D721Med (cell line): Measurements from ENCODE around the gene ZNF277.
A peak's percentile ranks its signal among the peaks of the same experiment; 100 is the strongest.

Experiments used
- DNase-seq: peaks from one replicate; pipeline ENCODE4 v3.0.0; 2011; ENCODE audit warnings: low spot score; ENCODE audit not compliant: insufficient read length
- FAIRE-seq: peaks from 2 replicates; lab custom pipeline; 2011; peaks lifted over from hg19 to GRCh38; lab: Jason Lieb, UNC
- TF ChIP-seq, protein P1 (sequence below): IDR thresholded peaks from 2 replicates; pipeline ENCODE4 v1.5.1; 2012; ENCODE audit warnings: mild to moderate bottlenecking, control low read depth; ENCODE audit not compliant: insufficient read depth; ENCODE audit errors: missing control alignments

The ZNF277 gene

DNA sequence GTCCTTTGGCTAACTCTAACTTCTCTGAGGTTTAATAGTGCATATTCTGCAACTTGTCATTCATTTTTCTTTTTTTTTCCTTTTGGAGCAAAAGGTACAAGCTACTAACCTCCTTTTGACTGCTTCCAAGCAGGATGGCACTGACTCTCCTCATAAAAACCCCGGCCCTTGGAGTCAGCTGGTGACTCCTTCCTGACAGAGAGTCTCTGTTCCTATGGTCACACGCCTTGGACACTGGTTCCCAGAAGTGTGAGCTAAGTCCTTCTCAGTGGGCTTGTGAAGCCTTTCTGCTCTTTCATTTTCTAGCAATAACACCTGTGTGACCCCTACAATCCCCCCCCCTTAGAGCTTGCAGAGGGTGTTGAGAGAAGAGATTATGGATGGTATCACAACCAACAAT, 22.0 kb upstream of the ZNF277 start:
- no peak for DNase-seq
- no peak for FAIRE-seq
- TF ChIP-seq, protein P1, sequence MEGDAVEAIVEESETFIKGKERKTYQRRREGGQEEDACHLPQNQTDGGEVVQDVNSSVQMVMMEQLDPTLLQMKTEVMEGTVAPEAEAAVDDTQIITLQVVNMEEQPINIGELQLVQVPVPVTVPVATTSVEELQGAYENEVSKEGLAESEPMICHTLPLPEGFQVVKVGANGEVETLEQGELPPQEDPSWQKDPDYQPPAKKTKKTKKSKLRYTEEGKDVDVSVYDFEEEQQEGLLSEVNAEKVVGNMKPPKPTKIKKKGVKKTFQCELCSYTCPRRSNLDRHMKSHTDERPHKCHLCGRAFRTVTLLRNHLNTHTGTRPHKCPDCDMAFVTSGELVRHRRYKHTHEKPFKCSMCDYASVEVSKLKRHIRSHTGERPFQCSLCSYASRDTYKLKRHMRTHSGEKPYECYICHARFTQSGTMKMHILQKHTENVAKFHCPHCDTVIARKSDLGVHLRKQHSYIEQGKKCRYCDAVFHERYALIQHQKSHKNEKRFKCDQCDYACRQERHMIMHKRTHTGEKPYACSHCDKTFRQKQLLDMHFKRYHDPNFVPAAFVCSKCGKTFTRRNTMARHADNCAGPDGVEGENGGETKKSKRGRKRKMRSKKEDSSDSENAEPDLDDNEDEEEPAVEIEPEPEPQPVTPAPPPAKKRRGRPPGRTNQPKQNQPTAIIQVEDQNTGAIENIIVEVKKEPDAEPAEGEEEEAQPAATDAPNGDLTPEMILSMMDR, result no peak

DNA sequence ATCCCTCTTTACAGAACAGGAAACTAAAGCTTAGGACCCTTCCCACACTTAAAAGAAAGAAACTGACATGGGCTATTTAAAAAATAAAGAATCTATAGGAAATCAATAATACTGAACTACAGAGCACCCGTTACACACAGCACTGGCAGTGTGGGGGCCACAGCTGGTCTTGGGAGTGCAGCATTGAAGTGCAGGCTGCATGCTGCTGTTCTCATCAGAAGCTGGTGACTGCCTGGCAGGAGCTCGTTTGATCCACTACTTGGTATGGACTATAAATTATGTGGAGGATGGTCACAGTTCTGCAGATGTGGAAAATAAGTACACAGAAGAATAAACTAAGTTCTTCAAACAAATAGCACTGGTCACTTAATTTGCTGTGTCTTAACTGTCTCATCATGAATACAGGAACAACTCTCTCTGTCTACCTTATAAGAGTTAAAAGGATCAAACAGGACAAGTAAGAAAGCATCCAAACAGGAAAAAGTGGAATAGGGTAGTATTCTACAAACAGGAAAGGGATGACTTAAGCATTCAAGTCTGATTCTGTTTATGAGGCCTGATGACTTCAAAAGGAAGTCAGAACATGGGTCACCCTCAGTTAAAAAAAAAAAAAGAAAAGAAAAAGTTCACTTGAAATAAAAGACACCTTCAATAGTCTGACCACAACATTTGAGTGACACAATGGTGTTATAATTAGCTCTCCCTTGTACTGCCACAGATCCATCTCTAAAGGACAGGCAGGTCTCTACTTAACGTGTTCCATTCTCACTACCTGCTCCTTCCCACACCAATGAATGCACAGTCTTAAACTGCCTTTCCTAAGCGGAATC, 21.3 kb upstream of the ZNF277 start:
- no peak for DNase-seq
- TF ChIP-seq, protein P1, result no peak
- FAIRE-seq, result no peak

DNA sequence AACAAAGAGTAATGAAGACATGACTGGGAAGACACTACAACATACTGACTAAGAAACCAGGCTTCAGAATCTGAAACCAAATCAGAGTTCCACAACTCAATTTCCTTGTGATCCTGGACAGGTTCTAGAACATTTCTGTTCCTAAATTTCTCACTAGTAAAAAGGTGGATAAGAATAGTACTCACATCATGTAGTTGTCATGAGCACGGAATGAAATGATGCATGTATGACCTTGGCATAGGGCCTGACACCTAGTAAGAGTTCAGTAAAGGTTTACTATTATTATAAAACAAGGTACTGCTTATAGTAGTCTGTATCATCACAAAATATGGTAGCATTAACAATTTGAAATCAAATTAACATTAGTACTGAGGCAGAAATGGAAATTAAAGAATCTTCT, 20.2 kb upstream of the ZNF277 start:
- no peak for FAIRE-seq

DNA sequence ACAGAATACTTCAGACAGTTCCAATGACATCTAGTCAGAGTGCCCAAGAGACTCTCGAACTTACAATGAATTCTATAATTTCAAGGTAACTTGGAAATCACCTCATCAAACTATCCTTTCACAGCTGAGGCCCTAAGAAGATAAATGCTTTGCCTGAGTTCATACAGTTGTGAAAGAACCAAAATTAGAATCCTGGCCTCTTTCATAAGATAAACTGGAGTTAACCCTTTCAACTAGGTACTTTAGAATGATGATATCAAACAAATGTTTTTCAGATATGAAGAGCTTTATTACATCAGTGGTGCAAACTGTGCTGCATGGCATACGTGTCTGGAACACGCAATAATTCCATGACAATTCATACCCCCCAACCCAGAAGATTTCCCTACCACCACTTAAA, 18.2 kb upstream of the ZNF277 start:
- FAIRE-seq (peak; percentile 53), DNase-seq (no peak)
- TF ChIP-seq, protein P1, result no peak

More for the DNA sequence above, 20.2 kb upstream of the ZNF277 start:
- TF ChIP-seq, protein P1, result no peak
- no peak for DNase-seq

DNA sequence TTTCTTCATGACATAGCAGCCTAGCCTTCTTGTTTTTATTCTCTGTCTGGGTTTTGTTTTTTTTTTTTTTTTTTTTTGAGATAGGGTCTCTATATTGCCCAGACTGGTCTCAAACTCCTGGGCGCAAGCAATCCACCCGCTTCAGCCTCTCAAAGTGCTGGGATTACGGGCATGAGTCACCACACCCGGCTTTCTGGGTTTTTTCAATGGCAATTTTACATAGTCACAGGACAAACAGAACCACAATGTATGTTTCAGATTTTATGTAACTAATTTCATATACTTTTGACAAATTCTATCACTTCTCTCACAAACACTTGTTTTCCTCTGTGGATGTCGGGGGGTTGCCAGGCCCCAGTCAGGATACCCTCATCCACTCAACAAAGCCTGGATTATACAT, 16.8 kb upstream of the ZNF277 start:
- TF ChIP-seq, protein P1, result no peak
- FAIRE-seq (no peak), DNase-seq (no peak)

DNA sequence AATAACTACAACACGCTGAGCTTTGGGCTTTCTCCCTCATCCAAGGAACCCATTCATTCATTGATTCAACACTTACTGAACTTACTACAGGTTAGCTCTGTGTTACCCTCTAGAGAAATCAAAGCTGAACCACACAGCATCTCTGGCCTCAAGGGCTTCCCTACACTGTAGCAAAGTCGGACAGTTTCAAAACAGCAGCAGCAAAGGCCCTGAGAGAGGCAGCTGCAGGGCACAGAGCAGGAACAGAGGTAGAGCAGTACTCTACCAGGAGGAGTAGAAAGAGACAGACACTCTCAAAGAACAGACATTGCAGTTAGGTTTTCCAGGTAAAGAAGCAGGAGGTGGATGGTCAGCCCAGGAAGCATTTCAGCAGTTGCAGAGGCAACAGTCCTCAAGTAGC, 16.4 kb upstream of the ZNF277 start:
- FAIRE-seq (no peak), DNase-seq (no peak)
- TF ChIP-seq, protein P1, result no peak
